HG02885 (cell line): ENCODE measurements around the gene KCNN1.
"Not testable (repeated sequence)": the region's sequence is repeated elsewhere in the genome, so short reads cannot be mapped to it uniquely, and the experiment has no call there.

ENCODE experiments used
- ATAC-seq: cut with Tn5 transposase; IDR thresholded peaks from one replicate; pipeline ENCODE4 v1.9.1; 2021; ENCODE audit warnings: mild to moderate bottlenecking; ENCODE audit not compliant: unreplicated experiment, poor library complexity

KCNN1 gene

DNA sequence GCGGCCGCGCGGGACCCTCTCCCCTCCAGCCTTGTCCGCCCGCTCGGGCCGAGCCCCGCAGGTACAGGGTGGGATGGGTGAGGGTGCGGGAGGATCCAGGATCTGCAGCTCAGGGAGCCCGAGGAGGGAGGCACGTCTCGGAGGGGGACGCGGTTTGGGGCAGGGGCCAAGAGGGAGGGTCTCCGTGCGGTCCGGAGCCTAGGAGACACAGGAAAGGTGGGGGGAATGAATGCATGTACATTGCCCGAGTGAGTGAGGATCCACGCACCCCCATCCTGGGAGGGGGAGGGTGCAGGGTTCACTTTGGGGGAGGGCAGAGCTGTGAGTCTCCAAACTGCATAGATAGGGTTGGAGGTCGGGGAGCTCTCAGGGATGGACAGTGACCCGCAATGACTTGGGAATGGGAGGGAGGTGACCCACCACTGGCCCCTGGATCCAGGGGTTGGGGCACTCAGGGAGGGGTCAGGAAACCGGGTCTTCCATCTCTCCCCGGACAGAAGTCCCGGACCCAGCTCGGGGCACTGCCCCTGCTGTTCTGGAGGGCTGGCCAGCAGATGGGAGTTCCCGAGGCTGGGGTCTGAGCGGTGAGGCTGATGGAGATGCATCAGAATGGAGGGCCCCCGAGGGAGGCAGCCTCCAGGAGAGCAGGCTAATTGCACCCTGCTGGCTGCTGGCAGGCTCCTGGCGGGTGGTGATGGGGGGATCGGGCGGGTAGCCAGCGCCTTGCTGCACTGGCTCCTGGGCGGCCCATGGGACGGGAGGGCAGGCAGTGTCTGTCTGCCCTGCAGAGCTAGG is 547 bp downstream of the KCNN1 start:
- ATAC-seq = no peak

DNA sequence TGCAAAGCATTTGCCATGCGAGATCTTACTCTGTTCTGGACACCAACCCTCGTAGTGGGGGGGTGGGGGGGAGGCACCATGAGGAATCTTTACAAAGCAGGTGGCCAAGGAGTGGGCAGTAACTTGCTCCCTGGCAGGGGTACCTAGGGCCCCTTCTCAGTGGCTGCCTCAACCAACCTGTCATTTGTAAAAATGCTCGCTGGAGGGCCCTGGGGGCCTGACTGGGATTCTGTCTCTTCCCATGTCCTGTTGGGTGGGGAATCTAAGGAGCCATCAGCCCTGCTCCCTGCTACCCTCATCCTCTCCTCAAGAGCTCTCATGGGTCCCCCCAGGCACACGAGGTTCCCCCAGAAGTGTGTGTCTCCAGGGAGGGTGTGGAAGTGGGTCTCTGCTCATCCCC is 1.5 kb downstream of the KCNN1 start:
- ATAC-seq = no peak

- ATAC-seq = no peak
Measured at GRCh38 chr19:17969096-17969792, 2.3 kb downstream of the KCNN1 start.

- ATAC-seq = no peak
Measured at GRCh38 chr19:17972230-17972629, 5.3 kb downstream of the KCNN1 start.

DNA sequence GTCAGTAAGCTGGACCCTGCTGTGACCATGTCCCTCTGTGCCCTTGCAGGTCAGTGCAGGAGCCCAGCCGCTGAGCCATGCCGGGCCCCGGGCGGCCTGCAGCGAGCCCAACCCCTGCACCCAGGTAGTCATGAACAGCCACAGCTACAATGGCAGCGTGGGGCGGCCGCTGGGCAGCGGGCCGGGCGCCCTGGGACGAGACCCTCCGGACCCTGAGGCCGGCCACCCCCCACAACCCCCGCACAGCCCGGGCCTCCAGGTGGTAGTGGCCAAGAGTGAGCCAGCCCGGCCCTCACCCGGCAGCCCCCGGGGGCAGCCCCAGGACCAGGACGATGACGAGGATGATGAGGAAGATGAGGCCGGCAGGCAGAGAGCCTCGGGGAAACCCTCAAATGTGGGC is 6.9 kb downstream of the KCNN1 start:
- ATAC-seq = no peak

DNA sequence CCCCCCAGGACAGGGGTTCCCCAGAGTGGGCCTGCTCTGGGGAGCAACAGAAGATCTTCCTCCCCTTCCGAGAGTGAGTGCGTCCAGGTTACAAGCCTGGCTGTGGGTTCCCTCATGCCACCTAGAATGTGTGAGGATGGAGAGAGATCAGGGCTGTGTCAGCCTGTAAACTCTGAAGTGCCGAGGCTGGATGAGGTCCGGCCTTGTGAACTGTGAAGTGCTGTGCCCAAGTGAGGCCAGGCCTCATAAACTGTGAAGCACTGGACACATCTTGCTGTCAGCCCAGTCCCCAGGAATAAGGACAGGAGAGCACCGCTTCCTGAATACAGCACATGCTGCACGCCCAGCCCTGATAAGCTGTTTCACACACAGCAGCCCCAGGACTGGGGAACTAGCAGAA is 7.6 kb downstream of the KCNN1 start:
- no peak for ATAC-seq

GRCh38 chr19:17975032-17975431 is 8.1 kb downstream of the KCNN1 start:
- ATAC-seq = no peak

DNA sequence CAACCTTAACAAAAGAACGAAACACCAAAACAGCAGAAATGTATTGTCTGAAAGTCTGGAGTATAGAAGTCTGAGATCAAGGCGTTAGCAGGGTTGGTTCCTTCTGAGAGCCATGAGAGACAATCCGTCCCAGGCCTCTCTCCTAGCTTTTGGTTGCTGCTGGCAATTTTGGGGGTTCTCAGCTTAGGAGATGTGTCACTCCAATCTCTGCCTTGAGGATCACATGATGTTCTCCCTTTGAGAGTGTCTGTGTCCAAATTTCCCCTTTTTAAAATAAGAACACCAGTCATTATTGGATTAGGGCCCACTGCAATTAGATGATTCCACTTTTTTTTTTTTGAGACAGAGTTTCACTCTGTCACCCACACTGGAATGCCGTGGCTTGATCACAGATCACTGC is 10.1 kb downstream of the KCNN1 start:
- no peak for ATAC-seq

DNA sequence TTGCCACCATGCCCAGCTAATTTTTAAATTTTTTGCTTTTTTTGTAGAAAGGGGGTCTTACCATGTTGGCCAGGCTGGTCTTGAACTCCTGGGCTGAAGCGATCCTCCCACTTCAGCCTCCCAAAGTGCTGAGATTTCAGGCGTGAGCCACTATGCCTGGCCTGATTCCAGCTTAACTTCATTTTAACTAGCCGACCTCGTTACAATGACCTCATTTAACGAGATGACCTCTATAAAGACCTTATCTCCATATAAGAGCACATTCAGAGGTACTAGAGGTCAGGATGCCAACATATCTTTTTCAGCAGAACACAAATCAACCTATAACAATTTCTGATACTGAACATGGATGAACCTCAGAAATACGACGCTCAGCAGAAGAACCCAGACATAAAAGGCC is 10.6 kb downstream of the KCNN1 start:
- ATAC-seq = no peak

DNA sequence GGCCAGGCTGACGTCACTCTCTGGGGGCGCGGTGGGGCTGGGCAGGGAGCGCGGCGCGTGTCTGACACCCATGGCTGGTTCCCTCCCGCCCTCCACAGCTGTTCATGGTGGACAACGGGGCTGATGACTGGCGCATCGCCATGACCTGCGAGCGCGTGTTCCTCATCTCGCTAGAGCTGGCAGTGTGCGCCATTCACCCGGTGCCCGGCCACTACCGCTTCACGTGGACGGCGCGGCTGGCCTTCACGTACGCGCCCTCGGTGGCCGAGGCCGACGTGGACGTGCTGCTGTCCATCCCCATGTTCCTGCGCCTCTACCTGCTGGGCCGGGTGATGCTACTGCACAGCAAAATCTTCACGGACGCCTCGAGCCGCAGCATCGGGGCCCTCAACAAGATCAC is 14.7 kb downstream of the KCNN1 start:
- no peak for ATAC-seq

GRCh38 chr19:17982430-17982829 is 15.5 kb downstream of the KCNN1 start:
- ATAC-seq = no peak

- ATAC-seq = no peak
Measured at GRCh38 chr19:17985037-17985818, 18.3 kb downstream of the KCNN1 start.

DNA sequence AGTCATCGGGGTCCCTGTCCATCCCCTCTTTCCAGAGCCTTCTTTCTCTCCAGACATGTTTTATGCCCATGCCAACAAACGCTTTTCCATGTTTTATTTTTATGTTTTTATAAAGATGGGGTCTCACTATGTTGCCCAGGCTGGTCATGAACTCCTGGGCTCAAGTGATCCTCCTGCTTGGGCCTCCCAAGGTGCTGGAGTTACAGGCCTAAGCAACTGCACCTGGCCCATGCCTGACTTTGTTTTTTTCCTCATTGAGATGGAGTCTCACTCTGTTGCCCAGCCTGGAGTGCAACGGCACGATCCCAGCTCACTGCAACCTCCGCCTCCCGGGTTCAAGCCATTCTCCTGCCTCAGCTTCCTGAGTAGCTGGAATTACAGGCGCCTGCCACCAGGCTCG is 19.7 kb downstream of the KCNN1 start:
- not testable (repeated sequence) for ATAC-seq

- ATAC-seq = no peak
Measured at GRCh38 chr19:17988161-17988560, 21.3 kb downstream of the KCNN1 start.

- ATAC-seq = no peak
Measured at GRCh38 chr19:17989425-17990094, 22.7 kb downstream of the KCNN1 start.

DNA sequence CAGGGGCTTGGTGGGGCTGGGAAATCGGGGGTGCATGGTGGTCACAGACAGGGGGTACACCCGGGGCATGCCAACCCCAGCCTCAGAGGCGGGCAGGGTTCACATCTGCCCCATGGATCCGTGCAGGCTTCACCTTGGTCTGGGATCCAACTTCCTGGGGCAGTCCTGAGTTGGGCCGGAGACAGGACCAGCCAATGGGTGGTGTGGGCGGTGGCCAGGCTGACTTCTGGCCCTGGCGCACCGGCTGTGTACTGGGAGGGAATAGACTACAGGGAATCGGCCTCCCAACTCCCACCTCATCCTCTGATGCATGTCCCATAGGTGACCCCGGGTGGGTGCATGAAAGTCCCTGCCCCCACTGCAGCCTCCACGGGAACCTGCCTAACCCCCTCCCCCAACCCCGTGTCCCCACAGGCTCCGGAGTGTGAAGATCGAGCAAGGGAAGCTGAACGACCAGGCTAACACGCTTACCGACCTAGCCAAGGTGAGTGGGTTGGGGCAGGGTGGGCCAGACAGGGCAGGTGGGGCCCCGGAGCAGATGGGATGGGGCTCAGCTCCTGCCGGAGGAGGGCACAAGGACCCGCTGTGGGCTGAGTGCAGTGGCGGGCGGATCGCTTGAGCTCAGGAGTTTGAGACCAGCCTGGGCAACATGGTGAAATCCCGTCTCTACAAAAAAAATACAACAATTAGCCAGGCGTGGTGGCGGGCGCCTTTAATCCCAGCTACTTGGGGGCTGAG is 26.3 kb downstream of the KCNN1 start:
- ATAC-seq = no peak

- peak; percentile 60 for ATAC-seq
Measured at GRCh38 chr19:17996826-17997316, 30.0 kb downstream of the KCNN1 start.

GRCh38 chr19:17997969-17998826 is 31.3 kb downstream of the KCNN1 start:
- no peak for ATAC-seq

DNA sequence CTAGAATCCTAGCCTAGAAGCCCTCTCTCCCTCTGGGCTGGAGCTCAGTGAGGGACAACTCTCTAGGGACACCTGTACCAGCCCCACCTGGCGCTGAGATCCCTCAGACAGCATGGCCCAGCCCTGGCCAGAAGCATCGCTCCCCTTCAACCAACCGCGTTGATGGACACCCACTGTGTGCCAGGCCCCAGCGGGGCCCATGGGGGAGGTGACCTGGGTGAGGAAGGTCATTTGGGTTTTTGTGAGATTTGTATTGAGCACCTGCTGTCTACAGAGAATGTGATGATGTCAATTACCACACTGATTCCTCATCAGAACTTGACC is 31.9 kb downstream of the KCNN1 start:
- ATAC-seq = no peak
